Measurements from ENCODE around the gene CRB2.

The CRB2 gene

GRCh38 chr9:123365287-123365880 lies 9.4 kb downstream of the CRB2 start:
- peak; percentile 57 for DNase-seq (ENCODE audit: low spot score)

GRCh38 chr9:123365881-123366528 lies 10.0 kb downstream of the CRB2 start:
- no peak for DNase-seq (ENCODE audit: low spot score)

GRCh38 chr9:123368023-123368422 lies 12.0 kb downstream of the CRB2 start:
- DNase-seq (ENCODE audit: low spot score) = no peak

- no peak for DNase-seq (ENCODE audit: low spot score)
Measured at GRCh38 chr9:123368536-123369153, 12.6 kb downstream of the CRB2 start.

GRCh38 chr9:123369296-123369695 lies 13.3 kb downstream of the CRB2 start:
- no peak for DNase-seq (ENCODE audit: low spot score)

- no peak for DNase-seq (ENCODE audit: low spot score)
Measured at GRCh38 chr9:123370108-123370507, 14.1 kb downstream of the CRB2 start.

GRCh38 chr9:123370526-123371227 lies 14.7 kb downstream of the CRB2 start:
- no peak for DNase-seq (ENCODE audit: low spot score)

GRCh38 chr9:123371228-123371584 lies 15.2 kb downstream of the CRB2 start:
- DNase-seq (ENCODE audit: low spot score) = no peak

GRCh38 chr9:123371805-123372590 lies 16.0 kb downstream of the CRB2 start:
- DNase-seq (ENCODE audit: low spot score) = no peak

GRCh38 chr9:123372766-123373446 lies 16.9 kb downstream of the CRB2 start:
- DNase-seq (ENCODE audit: low spot score) = no peak

GRCh38 chr9:123373447-123373923 lies 17.5 kb downstream of the CRB2 start:
- DNase-seq (ENCODE audit: low spot score) = peak; percentile 74

- peak; percentile 86 for DNase-seq (ENCODE audit: low spot score)
Measured at GRCh38 chr9:123373946-123374345, 17.9 kb downstream of the CRB2 start.

- peak; percentile 55 for DNase-seq (ENCODE audit: low spot score)
Measured at GRCh38 chr9:123375469-123376132, 19.6 kb downstream of the CRB2 start.

GRCh38 chr9:123376218-123377071 lies 20.4 kb downstream of the CRB2 start:
- no peak for DNase-seq (ENCODE audit: low spot score)

- no peak for DNase-seq (ENCODE audit: low spot score)
Measured at GRCh38 chr9:123377211-123377971, 21.4 kb downstream of the CRB2 start.

- DNase-seq (ENCODE audit: low spot score) = no peak
Measured at GRCh38 chr9:123378025-123378424, 22.0 kb downstream of the CRB2 start.

GRCh38 chr9:123378956-123379660 lies 23.1 kb downstream of the CRB2 start:
- no peak for DNase-seq (ENCODE audit: low spot score)
